VCaP (cell line): ENCODE data around the gene SCP2D1.

ENCODE experiments used
- H3K27ac ChIP-seq: fragments of 450-650 bp; 2 replicates; pipeline ENCODE4 v1.5.1; 2017
- CTCF ChIP-seq: fragments of 450-650 bp; conservative IDR thresholded peaks from 2 replicates; pipeline ENCODE4 v1.5.1; 2017; ENCODE audit warnings: mild to moderate bottlenecking, moderate library complexity

The SCP2D1 gene

GRCh38 chr20:18839507-18840247 is 26.1 kb downstream of the SCP2D1 start:
- TF ChIP-seq CTCF: no peak
- H3K27ac ChIP-seq: no peak overlapping the region

GRCh38 chr20:18840248-18840645 is 26.7 kb downstream of the SCP2D1 start:
- no peak for TF ChIP-seq CTCF
- no peak overlapping the region for H3K27ac ChIP-seq

- no peak overlapping the region for H3K27ac ChIP-seq
- TF ChIP-seq CTCF: no peak
Observed at GRCh38 chr20:18845017-18845416, 31.4 kb downstream of the SCP2D1 start.

GRCh38 chr20:18847226-18847755 is 33.7 kb downstream of the SCP2D1 start:
- H3K27ac ChIP-seq: no peak overlapping the region
- TF ChIP-seq CTCF: no peak

- H3K27ac ChIP-seq: no peak overlapping the region
- TF ChIP-seq CTCF: no peak
Observed at GRCh38 chr20:18849131-18849530, 35.5 kb downstream of the SCP2D1 start.

GRCh38 chr20:18851629-18852028 is 38.0 kb downstream of the SCP2D1 start:
- no peak overlapping the region for H3K27ac ChIP-seq
- TF ChIP-seq CTCF: no peak

GRCh38 chr20:18852318-18852717 is 38.7 kb downstream of the SCP2D1 start:
- no peak for TF ChIP-seq CTCF
- H3K27ac ChIP-seq: no peak overlapping the region
